ENCODE results near the gene SEC22B. TPM values are rescaled to one million over a fixed set of nuclear protein-coding genes. Genes with fewer than 3 reads are reported as not detected.
"Not testable (repeated sequence)": the region's sequence is repeated elsewhere in the genome, so short reads cannot be mapped to it uniquely, and the experiment has no call there.

The SEC22B gene
- total and polyA plus RNA-seq, 7 donors, result 14.2 to 26.9 (median 24.0) TPM

DNA sequence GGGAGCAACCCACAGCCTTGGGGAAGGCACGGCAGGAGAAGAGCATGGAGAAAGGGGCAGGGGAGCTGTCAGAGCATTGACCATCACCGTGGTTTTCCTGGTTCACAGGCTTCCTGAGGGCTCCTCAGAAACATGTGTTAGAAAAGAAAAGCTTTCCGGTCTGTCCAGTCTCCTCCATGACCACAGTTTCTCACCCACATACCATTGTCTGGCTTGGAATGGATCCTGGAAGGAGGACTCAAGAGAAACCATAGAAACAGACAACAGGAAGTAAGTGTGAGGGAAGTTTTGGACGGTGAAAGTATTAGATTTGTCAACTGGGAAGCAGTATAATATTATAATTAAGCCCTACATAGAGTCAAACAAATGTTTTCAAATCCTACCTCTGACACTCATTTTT is 55.8 kb downstream of the SEC22B start:
- H3K4me3 ChIP-seq; H3K4me1 ChIP-seq; H3K9me3 ChIP-seq; intact Hi-C loops (cut with DNase I); H3K36me3 ChIP-seq (ENCODE audit: insufficient read depth in 1 of 2, low read depth in 1 of 2); H3K27ac ChIP-seq; H3K27me3 ChIP-seq (ENCODE audit: insufficient read depth in 3 of 3, low read length in 2 of 3); DNase-seq; ATAC-seq: not testable (repeated sequence)
- 14% methylated on average over 1 of the region's 4 CpGs; no CpG with 5 or more reads in 2 of the 3 donors for WGBS, 3 donors

DNA sequence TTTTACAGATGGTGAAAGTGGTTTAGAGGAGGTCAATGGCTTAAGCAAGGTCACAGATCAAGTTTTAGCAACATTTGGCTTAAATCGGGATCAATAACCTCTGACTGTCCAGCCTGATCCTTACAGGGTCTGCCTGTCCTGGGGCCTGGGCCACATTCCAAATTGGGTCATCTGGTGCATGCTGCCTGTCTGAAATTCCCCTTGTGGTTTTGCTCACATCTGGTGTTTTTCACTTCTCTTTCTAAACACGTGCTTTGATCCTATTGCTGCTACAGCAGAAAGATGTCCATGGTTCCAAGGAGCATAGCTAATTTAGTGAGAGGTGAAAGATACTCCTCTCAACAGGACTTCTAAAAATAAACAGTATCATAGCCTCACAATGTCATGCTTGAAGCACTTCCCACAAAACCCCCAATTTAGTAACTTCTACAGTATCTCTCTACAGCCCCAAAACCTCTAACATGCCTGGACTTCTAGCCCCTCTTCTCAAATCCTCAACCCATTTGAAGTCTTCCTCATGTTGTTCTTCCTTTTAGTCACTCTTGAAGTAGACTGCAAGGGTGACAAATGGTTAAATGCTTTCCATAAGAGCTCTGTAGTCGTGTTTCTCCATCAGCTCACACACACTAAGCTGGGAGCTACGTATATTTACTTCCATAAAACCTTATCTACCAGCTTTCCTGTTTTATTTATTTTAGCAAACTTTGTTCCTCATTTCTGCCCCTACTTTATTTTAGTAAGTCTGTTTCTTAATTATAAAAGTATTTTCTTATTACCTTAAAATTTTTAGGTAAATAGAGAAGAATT is 58.7 kb downstream of the SEC22B start:
- H3K27me3 ChIP-seq (ENCODE audit: insufficient read depth in 3 of 3, low read length in 2 of 3); H3K27ac ChIP-seq; H3K36me3 ChIP-seq (ENCODE audit: insufficient read depth in 1 of 2, low read depth in 1 of 2); H3K4me1 ChIP-seq; H3K4me3 ChIP-seq; H3K9me3 ChIP-seq; intact Hi-C loops (cut with DNase I): not testable (repeated sequence)
- ATAC-seq (peak in 2 of 4 donors; percentile 27 to 56), DNase-seq (peak; percentile 51 to 77)
- 12 to 28% (median 16%) methylated on average over 2 to 3 of the region's 4 CpGs for WGBS, 3 donors

DNA sequence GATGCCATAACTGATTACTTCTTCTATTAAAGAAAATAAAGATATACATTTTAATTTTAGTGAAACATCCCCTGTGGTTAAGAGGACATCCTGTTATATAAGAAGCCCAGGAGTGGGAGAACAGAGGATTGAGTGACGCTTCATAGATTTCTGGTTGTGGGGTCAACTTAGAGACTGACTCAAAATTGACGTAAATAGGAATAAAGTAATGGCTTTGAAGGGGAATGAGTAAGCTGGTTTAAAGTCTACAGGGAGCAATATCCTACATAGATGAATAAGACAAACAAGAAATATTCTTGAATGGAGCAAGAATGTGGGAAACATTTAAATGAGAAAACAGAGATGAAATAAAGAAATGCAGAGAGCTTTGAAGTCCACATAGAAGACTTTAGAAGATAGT is 60.2 kb downstream of the SEC22B start:
- H3K36me3 ChIP-seq (ENCODE audit: insufficient read depth in 1 of 2, low read depth in 1 of 2); H3K4me1 ChIP-seq; intact Hi-C loops (cut with DNase I); H3K27ac ChIP-seq; H3K9me3 ChIP-seq; H3K27me3 ChIP-seq (ENCODE audit: insufficient read depth in 3 of 3, low read length in 2 of 3); H3K4me3 ChIP-seq; ATAC-seq; DNase-seq: not testable (repeated sequence)
- 84 to 92% (median 86%) methylated on average over 2 of the region's 2 CpGs for WGBS, 3 donors

DNA sequence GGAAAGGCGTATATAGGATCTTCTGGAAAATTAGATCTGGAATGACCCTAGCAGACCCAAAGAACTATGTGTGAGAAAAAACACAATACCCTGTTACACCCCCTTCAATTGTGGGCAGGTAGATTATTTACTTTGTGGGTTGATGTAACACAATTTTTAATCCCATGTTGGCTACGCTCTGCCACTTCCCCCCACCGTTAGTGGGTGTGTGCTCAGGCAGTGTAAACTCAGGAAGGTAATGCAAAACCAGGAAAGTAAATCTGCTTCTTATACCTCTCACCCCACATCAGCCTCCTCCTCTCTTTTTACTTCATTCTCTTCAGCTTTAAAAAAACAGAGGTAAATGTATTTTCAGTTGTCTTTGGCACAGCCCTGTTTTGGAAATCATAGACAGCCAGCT is 63.2 kb downstream of the SEC22B start:
- ATAC-seq; H3K4me1 ChIP-seq; DNase-seq; H3K27me3 ChIP-seq (ENCODE audit: insufficient read depth in 3 of 3, low read length in 2 of 3); H3K27ac ChIP-seq; intact Hi-C loops (cut with DNase I); H3K4me3 ChIP-seq; H3K9me3 ChIP-seq; H3K36me3 ChIP-seq (ENCODE audit: insufficient read depth in 1 of 2, low read depth in 1 of 2): not testable (repeated sequence)
- 100% methylated on average over 1 of the region's 3 CpGs; no CpG with 5 or more reads in 1 of the 3 donors for WGBS, 3 donors

DNA sequence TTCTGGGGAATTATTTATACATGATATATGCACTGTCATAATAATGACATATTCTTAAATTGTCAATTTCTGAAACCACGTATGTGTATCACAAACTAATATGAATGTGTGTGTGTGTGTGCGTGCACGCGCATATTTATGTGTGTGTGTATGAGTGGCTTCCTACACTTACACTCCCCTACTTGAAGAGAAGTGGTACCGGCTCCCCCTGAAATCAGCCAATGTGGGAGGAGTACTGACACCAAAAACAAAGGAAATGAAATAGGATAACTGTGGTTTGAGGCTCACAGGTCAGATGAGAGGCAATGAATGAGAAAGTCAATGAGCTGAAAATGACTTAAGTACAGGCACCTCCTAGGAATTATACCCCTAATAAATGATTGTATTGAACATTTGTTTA is 64.1 kb downstream of the SEC22B start:
- ATAC-seq; H3K4me1 ChIP-seq; H3K27ac ChIP-seq; DNase-seq; H3K9me3 ChIP-seq; H3K36me3 ChIP-seq (ENCODE audit: insufficient read depth in 1 of 2, low read depth in 1 of 2); H3K27me3 ChIP-seq (ENCODE audit: insufficient read depth in 3 of 3, low read length in 2 of 3); intact Hi-C loops (cut with DNase I); H3K4me3 ChIP-seq: not testable (repeated sequence)
- 84 to 90% (median 86%) methylated on average over 5 of the region's 5 CpGs for WGBS, 3 donors

DNA sequence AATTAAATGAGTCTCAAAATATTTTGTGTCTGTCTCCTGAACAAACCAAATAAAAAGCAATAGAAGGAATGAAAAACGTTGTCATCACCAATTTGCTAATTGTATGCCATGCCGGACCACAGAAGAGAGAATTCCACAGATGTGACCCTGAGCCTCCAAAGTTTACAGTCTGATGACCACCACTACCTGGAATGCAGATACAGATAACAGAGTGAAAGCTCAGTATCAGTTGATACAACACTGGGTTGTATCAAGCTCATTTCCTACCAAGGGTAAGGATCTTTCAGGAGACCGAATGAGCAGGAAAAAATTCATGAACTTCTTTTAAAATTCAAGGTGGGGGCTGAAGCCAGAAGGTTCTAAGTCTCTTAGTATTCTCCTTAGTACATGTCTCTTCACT is 64.5 kb downstream of the SEC22B start:
- DNase-seq; intact Hi-C loops (cut with DNase I); H3K36me3 ChIP-seq (ENCODE audit: insufficient read depth in 1 of 2, low read depth in 1 of 2); H3K27ac ChIP-seq; H3K9me3 ChIP-seq; H3K4me3 ChIP-seq; H3K27me3 ChIP-seq (ENCODE audit: insufficient read depth in 3 of 3, low read length in 2 of 3); ATAC-seq; H3K4me1 ChIP-seq: not testable (repeated sequence)
- WGBS, 3 donors, result no CpG with 5 or more reads among the region's 3 CpGs

DNA sequence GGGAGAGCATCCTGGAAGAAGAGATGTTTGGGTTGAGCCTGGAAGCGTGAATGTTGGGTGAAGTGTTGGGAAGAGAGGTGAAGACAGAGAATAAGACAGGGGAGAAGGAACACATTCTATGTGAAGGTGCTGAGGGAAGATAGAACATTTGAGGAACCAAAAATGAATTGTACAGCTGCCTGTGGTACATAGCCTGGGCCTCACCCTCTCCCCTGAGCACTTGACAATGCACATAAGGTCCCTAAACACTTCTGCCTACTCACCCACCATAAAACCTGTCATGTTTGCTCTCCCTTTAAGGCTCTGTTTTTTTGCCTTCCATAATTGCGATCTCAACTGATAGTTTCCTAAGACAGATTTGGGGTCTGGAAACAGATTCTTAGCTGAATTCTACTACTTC is 65.3 kb downstream of the SEC22B start:
- H3K4me3 ChIP-seq; H3K27me3 ChIP-seq (ENCODE audit: insufficient read depth in 3 of 3, low read length in 2 of 3); intact Hi-C loops (cut with DNase I); DNase-seq; H3K36me3 ChIP-seq (ENCODE audit: insufficient read depth in 1 of 2, low read depth in 1 of 2); ATAC-seq; H3K4me1 ChIP-seq; H3K9me3 ChIP-seq; H3K27ac ChIP-seq: not testable (repeated sequence)
- 100% methylated on average over 1 of the region's 2 CpGs; no CpG with 5 or more reads in 2 of the 3 donors for WGBS, 3 donors

DNA sequence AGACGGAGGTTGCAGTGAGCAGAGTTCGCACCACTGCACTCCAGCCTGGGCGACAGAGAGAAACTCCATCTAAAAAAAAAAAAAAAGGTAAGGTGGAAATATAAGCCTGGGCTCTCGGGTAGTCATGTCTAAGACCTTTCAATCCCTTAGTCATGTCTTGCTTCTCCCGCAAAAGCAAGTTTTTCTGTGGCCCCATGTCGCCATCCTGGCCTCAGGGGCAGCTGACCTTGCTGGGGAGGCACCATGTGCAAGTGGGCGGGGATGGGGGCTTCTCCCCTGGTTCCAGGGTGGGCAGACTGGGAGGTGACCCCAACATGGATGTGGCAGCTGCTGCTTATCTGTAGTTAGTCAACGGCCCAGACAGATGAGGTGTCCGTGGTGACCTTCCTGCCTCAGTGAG is 66.7 kb downstream of the SEC22B start:
- intact Hi-C loops (cut with DNase I); H3K27ac ChIP-seq; H3K9me3 ChIP-seq; H3K27me3 ChIP-seq (ENCODE audit: insufficient read depth in 3 of 3, low read length in 2 of 3); H3K4me3 ChIP-seq; DNase-seq; ATAC-seq; H3K36me3 ChIP-seq (ENCODE audit: insufficient read depth in 1 of 2, low read depth in 1 of 2); H3K4me1 ChIP-seq: not testable (repeated sequence)
- WGBS, 3 donors, result 90 to 93% (median 91%) methylated on average over 5 to 7 of the region's 9 CpGs

DNA sequence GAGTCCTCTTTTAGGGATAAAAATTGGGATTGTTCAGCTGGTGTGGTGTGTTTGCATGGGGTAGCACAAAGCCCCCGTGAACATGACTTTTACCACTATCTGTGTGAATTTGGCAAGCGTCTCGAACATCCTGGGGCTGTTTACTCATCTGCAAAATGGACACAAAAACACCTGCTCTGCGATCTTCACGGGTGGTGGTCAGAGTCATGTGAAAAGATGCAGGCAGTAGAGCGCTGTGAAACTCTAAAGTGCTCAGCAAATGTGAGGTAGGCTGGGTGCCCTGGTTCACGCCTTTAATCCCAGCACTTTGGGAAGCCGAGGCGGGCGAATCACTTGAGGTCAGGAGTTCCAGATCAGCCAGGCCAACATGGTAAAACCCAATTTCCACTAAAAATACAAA is 67.1 kb downstream of the SEC22B start:
- H3K27ac ChIP-seq; H3K36me3 ChIP-seq (ENCODE audit: insufficient read depth in 1 of 2, low read depth in 1 of 2); intact Hi-C loops (cut with DNase I); H3K27me3 ChIP-seq (ENCODE audit: insufficient read depth in 3 of 3, low read length in 2 of 3); H3K4me3 ChIP-seq; H3K4me1 ChIP-seq; DNase-seq; ATAC-seq; H3K9me3 ChIP-seq: not testable (repeated sequence)
- WGBS, 3 donors, result 89 to 97% (median 91%) methylated on average over 3 to 9 of the region's 10 CpGs

DNA sequence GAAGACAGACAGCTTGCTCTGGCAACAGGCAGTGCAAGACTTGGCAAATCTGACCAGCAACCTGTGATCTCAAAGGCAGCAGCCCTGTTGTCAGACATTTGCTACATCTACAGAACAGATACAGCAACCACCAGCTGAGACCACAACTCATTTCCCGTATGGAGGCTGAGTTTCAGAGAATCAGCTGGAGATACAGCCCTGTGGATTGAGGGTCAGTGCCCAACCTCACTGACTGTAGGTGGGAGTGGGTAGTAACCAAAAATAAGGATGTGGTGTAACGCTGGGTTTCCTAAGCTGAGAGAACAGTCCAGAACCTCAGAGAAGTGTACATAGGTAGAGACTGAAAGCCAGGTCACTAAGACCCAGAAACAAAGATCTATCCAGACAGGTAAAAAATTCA is 71.0 kb downstream of the SEC22B start:
- H3K9me3 ChIP-seq; H3K27me3 ChIP-seq (ENCODE audit: insufficient read depth in 3 of 3, low read length in 2 of 3); H3K27ac ChIP-seq; H3K4me1 ChIP-seq; intact Hi-C loops (cut with DNase I); H3K4me3 ChIP-seq; DNase-seq; H3K36me3 ChIP-seq (ENCODE audit: insufficient read depth in 1 of 2, low read depth in 1 of 2); ATAC-seq: not testable (repeated sequence)
- WGBS, 3 donors, result 86 to 95% (median 93%) methylated on average over 1 of the region's 2 CpGs

DNA sequence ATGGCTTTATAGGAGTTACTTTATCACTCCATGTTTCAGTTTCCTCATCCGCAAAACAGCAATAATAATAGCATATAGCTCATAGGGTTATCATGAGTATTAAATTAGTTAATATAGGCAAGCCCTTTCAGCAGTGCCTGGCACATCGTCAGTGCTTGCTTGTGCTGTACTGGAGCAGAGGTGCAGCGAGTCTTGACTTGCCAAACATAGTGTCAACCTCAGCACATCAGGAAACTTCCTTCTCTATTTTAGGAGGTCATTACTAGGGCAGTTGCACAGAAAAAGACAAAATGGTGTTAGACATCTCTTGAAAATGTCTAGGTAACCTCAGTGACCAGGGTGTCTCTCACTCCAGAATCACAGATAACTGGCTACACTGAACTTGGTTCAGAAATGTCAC is 72.6 kb downstream of the SEC22B start:
- H3K27ac ChIP-seq; ATAC-seq; H3K36me3 ChIP-seq (ENCODE audit: insufficient read depth in 1 of 2, low read depth in 1 of 2); intact Hi-C loops (cut with DNase I); H3K4me3 ChIP-seq; DNase-seq; H3K27me3 ChIP-seq (ENCODE audit: insufficient read depth in 3 of 3, low read length in 2 of 3); H3K4me1 ChIP-seq; H3K9me3 ChIP-seq: not testable (repeated sequence)
- WGBS, 3 donors, result no CpG with 5 or more reads among the region's 3 CpGs

DNA sequence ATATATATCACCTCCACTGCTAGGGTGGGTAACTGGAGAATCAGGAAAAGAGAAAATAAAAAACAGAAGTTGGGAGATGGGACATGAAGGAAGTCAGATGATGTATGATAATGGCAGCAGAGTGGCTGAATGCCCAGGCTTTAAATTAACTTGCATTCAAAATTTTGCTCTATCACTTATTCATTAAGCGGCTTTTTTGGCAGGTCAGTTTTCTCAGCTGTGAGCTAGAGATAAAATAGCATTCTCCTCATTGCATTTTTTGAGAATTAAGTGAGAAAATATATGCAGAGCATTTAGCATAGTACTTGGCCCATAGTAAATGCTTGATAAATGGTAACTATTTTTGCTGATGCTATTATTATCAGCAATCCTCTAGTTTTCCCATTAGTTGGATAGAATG is 74.7 kb downstream of the SEC22B start:
- H3K4me1 ChIP-seq; DNase-seq; intact Hi-C loops (cut with DNase I); H3K36me3 ChIP-seq (ENCODE audit: insufficient read depth in 1 of 2, low read depth in 1 of 2); H3K27me3 ChIP-seq (ENCODE audit: insufficient read depth in 3 of 3, low read length in 2 of 3); H3K4me3 ChIP-seq; H3K27ac ChIP-seq; ATAC-seq; H3K9me3 ChIP-seq: not testable (repeated sequence)
- WGBS, 3 donors, result 95 to 100% methylated on average over 1 of the region's 1 CpG; no CpG with 5 or more reads in 1 of the 3 donors
